Measurements from ENCODE around the gene IFT172. TPM values are rescaled to one million over a fixed set of nuclear protein-coding genes. Genes with fewer than 3 reads are reported as not detected.

Gene IFT172
- total and polyA plus RNA-seq, 2 of the 4 experiments (the other 2 are of a cell fraction) = 18.8 to 25.5 TPM

GRCh38 chr2:27509326-27509725 lies 19.8 kb upstream of the IFT172 start:
- Histone ChIP-seq H2BK15ac (ENCODE audit: low read depth, low read length) (no peak overlapping the region), H3K9me3 (ENCODE audit: control insufficient read depth, insufficient read depth, low read length) (no peaks in the 10 kb centered on the region), H2AFZ (replicated peaks; ENCODE audit: low read length, poor library complexity) (no peak overlapping the region), H3K27me3 (ENCODE audit: control insufficient read depth, insufficient read depth, low read length) (peaks cover 9% of the 10 kb centered on the region), H4K20me1 (ENCODE audit: insufficient read depth, low read length) (no peaks in the 10 kb centered on the region), H3K36me3 (ENCODE audit: control insufficient read depth, insufficient read depth, low read length) (no peaks in the 10 kb centered on the region), H2BK20ac (ENCODE audit: low read depth, low read length) (no peak overlapping the region), H3K4me1 (ENCODE audit: control insufficient read depth, insufficient read depth, low read length) (no peaks in the 10 kb centered on the region), H4K8ac (ENCODE audit: low read depth in 2 of 2, low read length in 2 of 2) (no peak overlapping the region), H3K9ac (ENCODE audit: low read depth, low read length) (no peak overlapping the region), H3K4me3 (ENCODE audit: insufficient read depth, low read depth, low read length) (no peak overlapping the region), H4K91ac (ENCODE audit: insufficient read depth, low read depth, low read length) (no peak overlapping the region), H2BK120ac (ENCODE audit: low read depth, low read length) (no peak overlapping the region), H3K27ac (ENCODE audit: insufficient read depth, low read length) (no peak overlapping the region), H3K79me1 (ENCODE audit: low read depth in 1 of 2, low read length in 2 of 2) (no peaks in the 10 kb centered on the region), H2AK9ac (replicated peaks; ENCODE audit: low read depth, low read length, poor library complexity) (no peak overlapping the region), H3K56ac (ENCODE audit: extremely low read depth, insufficient read depth, low read length) (no peak overlapping the region), H3K18ac (ENCODE audit: low read depth, low read length) (no peak overlapping the region), H2BK5ac (ENCODE audit: low read depth, low read length, poor library complexity, severe bottlenecking) (no peak overlapping the region), H3K4ac (ENCODE audit: low read depth, low read length) (no peak overlapping the region), H3K23ac (ENCODE audit: low read depth, low read length) (no peak overlapping the region), H3K14ac (replicated peaks; ENCODE audit: low read depth, low read length) (no peak overlapping the region), H3K9me1 (ENCODE audit: insufficient read depth, low read length) (no peaks in the 10 kb centered on the region; the same call in 1 of the 2 replicates), H3K4me2 (ENCODE audit: low read depth, low read length) (no peak overlapping the region), H4K5ac (ENCODE audit: low read depth, low read length) (no peak overlapping the region), H2AK5ac (ENCODE audit: low read depth, low read length) (no peak overlapping the region)
- intact Hi-C loops (cut with micrococcal nuclease) (no loop called here), dilution Hi-C loops (cut with HindIII; ENCODE audit: low sequenced_read_pairs, unreplicated experiment) (no loop called here), in situ Hi-C loops (cut with MboI; ENCODE audit: low sequenced_read_pairs) (no loop called here)
- DNase-seq (peak; percentile 62), ATAC-seq (ENCODE audit: low read depth) (peak; percentile 56; the same call in 1 of the 2 replicates)
- no peak for TF ChIP-seq RAD21 (IDR thresholded peaks at IDR 0.05; ENCODE audit: low read length)
- no peak for TF ChIP-seq CHD1 (IDR thresholded peaks at IDR 0.05; ENCODE audit: low read depth, low read length)
- TF ChIP-seq FOS (IDR thresholded peaks at IDR 0.05; ENCODE audit: low read depth, low read length) = no peak
- peak; percentile 23; the same call in 1 of the 2 replicates for TF ChIP-seq NFE2L2 (IDR thresholded peaks at IDR 0.05; ENCODE audit: low read depth, low read length)
- CTCF ChIA-PET = interaction anchor here (0.6 kb wide), 1 partner anchor 174 kb away, joined by 3 read pairs; no protein-coding TSS in a partner anchor
- whole genome bisulfite sequencing, 2 experiments (ENCODE audit: extremely low coverage in 2 of 2, insufficient read length in 1 of 2) = no CpG with 5 or more reads among the region's 6 CpGs
- BruUV-seq (replicated peaks) = no TSS peak
- POLR2A ChIA-PET (ENCODE audit: unreplicated experiment) = no interaction called here
